CD14-positive monocyte (primary cell): Measurements from ENCODE around the gene SLC24A4. TPM values are rescaled to one million over a fixed set of nuclear protein-coding genes. Genes with fewer than 3 reads are reported as not detected.
A peak's percentile ranks its signal among the peaks of the same experiment; 100 is the strongest.

Experiments used
- DNase-seq, 3 donors: peaks; one replicate each; pipeline ENCODE4 v3.0.0-alpha.2; 2011 to 2022
- H2AFZ ChIP-seq: 2 replicates; pipeline ENCODE4 v1.6.0; 2012; ENCODE audit warnings: mild to moderate bottlenecking, low read depth, low read length, inconsistent platforms; ENCODE audit not compliant: insufficient read depth, poor library complexity, severe bottlenecking
- H3K27ac ChIP-seq, 2 donors: 1 replicate in 1 of 2; 2 replicates in 1 of 2; pipeline ENCODE4 v1.5.1; 2012 to 2013; ENCODE audit warnings: low read length in 2 of 2, control low read depth in 1 of 2, inconsistent platforms in 1 of 2, low read depth in 1 of 2, mild to moderate bottlenecking in 1 of 2
- H3K27me3 ChIP-seq, 2 donors: one replicate each; pipeline versions ENCODE4 v1.6.0 to v1.6.1; 2011 to 2013; ENCODE audit warnings: low read length in 2 of 2; ENCODE audit not compliant: control insufficient read depth in 2 of 2, insufficient read depth in 2 of 2
- H3K36me3 ChIP-seq, 2 donors: replicated peaks in 1 of 2; 1 replicate in 1 of 2; 2 replicates in 1 of 2; pipeline versions ENCODE4 v1.5.1 to v1.6.1; 2012 to 2013; ENCODE audit warnings: low read length in 2 of 2, control low read depth in 1 of 2, inconsistent platforms in 1 of 2, mild to moderate bottlenecking in 1 of 2; ENCODE audit not compliant: insufficient read depth in 2 of 2, control insufficient read depth in 1 of 2
- H3K4me1 ChIP-seq, 2 donors: 1 replicate in 1 of 2; 2 replicates in 1 of 2; pipeline versions ENCODE4 v1.5.1 to v1.6.1; 2012 to 2013; ENCODE audit warnings: low read length in 2 of 2, control low read depth in 1 of 2, inconsistent platforms in 1 of 2, mild to moderate bottlenecking in 1 of 2, moderate library complexity in 1 of 2; ENCODE audit not compliant: insufficient read depth in 2 of 2, control insufficient read depth in 1 of 2
- H3K4me2 ChIP-seq: replicated peaks from 2 replicates; pipeline ENCODE3; 2012; ENCODE audit warnings: low read length, moderate library complexity, mild to moderate bottlenecking; ENCODE audit not compliant: poor library complexity, severe bottlenecking; ENCODE audit errors: extremely low read depth
- H3K4me3 ChIP-seq, 3 experiments: fragments of 200-600 bp in 1 of 3; sonication (generic) in 1 of 3; replicated peaks in 1 of 3; 1 replicate in 2 of 3; 2 replicates in 1 of 3; pipeline ENCODE4 v1.5.1; 2011 to 2013; ENCODE audit warnings: low read length in 3 of 3, mild to moderate bottlenecking in 3 of 3, control low read depth in 2 of 3, low read depth in 2 of 3, inconsistent platforms in 1 of 3, moderate library complexity in 1 of 3
- H3K79me2 ChIP-seq: 2 replicates; pipeline ENCODE4 v1.6.0; 2012; ENCODE audit warnings: mild to moderate bottlenecking, control low read depth, inconsistent platforms, low read length, moderate library complexity; ENCODE audit not compliant: insufficient read depth
- H3K9ac ChIP-seq: 2 replicates; pipeline ENCODE4 v1.6.0; 2017; ENCODE audit warnings: low read length, mild to moderate bottlenecking; ENCODE audit not compliant: insufficient read depth, poor library complexity, severe bottlenecking
- H3K9me3 ChIP-seq, 2 donors: replicated peaks in 1 of 2; 1 replicate in 1 of 2; 2 replicates in 1 of 2; pipeline versions ENCODE4 v1.5.1 to v1.6.1; 2012 to 2013; ENCODE audit warnings: low read length in 2 of 2, control low read depth in 1 of 2; ENCODE audit not compliant: control insufficient read depth in 1 of 2, insufficient read depth in 1 of 2
- H4K20me1 ChIP-seq: 2 replicates; pipeline ENCODE4 v1.6.0; 2012; ENCODE audit warnings: mild to moderate bottlenecking, low read length, control low read depth, moderate library complexity; ENCODE audit not compliant: insufficient read depth
- H3K27ac Mint-ChIP-seq, 7 donors: one replicate each; pipeline ENCODE4 v1.8.0; 2020; ENCODE audit warnings: mild to moderate bottlenecking in 7 of 7, mixed read lengths in 7 of 7, moderate library complexity in 6 of 7, inconsistent platforms in 2 of 7
- H3K27me3 Mint-ChIP-seq, 3 donors: one replicate each; pipeline ENCODE4 v1.8.0; 2021 to 2022; ENCODE audit warnings: low read depth in 3 of 3, mild to moderate bottlenecking in 3 of 3, mixed read lengths in 3 of 3, moderate library complexity in 3 of 3, inconsistent platforms in 1 of 3
- H3K36me3 Mint-ChIP-seq, 2 donors: one replicate each; pipeline ENCODE4 v1.8.0; 2020; ENCODE audit warnings: mixed read lengths in 2 of 2, inconsistent platforms in 1 of 2, mild to moderate bottlenecking in 1 of 2
- H3K4me1 Mint-ChIP-seq: one replicate; pipeline ENCODE4 v1.8.0; 2020; ENCODE audit warnings: mild to moderate bottlenecking, mixed read lengths
- H3K4me3 Mint-ChIP-seq, 2 donors: one replicate each; pipeline ENCODE4 v1.8.0; 2020; ENCODE audit warnings: mild to moderate bottlenecking in 2 of 2, mixed read lengths in 2 of 2, moderate library complexity in 1 of 2
- H3K9me3 Mint-ChIP-seq, 7 donors: one replicate each; pipeline ENCODE4 v1.8.0; 2020 to 2022; ENCODE audit warnings: mixed read lengths in 7 of 7, mild to moderate bottlenecking in 6 of 7, moderate library complexity in 6 of 7, inconsistent platforms in 2 of 7
- WGBS: methylation state at CpG from one replicate; pipeline ENCODE4 v1.1.5; 2013; ENCODE audit warnings: missing lambda C conversion rate; ENCODE audit not compliant: insufficient coverage; 5-methylcytosine and 5-hydroxymethylcytosine counted together
- intact Hi-C, 2 donors: fragments of 100-400 bp; cut with micrococcal nuclease; formaldehyde crosslinking; loops; one replicate each; pipeline versions ENCODE4 v1.15.0 to v1.15.1; 2023
- polyA plus RNA-seq, 3 donors: library from polyadenylated mRNA; depleted of rRNA in 1 of 3; unstranded in 2 of 3; stranded (reverse) in 1 of 3; fragments of 300-500 nt in 2 of 3; fragments of >200 nt in 1 of 3; fragmentation: Illumina TruSeq in 2 of 3; gene quantifications; 1 replicate in 2 of 3; 2 replicates in 1 of 3; pipeline ENCODE4 v1.2.3, GENCODE V29; 2012 to 2021
- TF ChIP-seq, protein P1 (sequence below): fragments of 200-600 bp; IDR thresholded peaks from one replicate; pipeline ENCODE4 v1.8.0; 2022; ENCODE audit warnings: antibody characterized with exemption, mild to moderate bottlenecking

SLC24A4 gene
- polyA plus RNA-seq, 3 donors, result 20.0 to 41.9 (median 26.5) TPM

- Histone ChIP-seq H3K36me3 (peaks cover 0 to 33% of the 10 kb centered on the region in 2 donors), H3K4me1 (peaks cover 21 to 36% of the 10 kb centered on the region in 2 donors), H3K9ac (peak overlapping the region; percentile 50), H3K27ac (peak overlapping the region; percentile 33 to 89), H3K4me3 (no peak overlapping the region), H3K27me3 (no peaks in the 10 kb centered on the region), H3K79me2 (peaks cover 95% of the 10 kb centered on the region), H2AFZ (no peak overlapping the region), H3K4me2 (peak overlapping the region; percentile 6), H4K20me1 (peaks cover 100% of the 10 kb centered on the region), H3K9me3 (peaks cover 0 to 5% of the 10 kb centered on the region in 2 donors)
- TF ChIP-seq, protein P1, sequence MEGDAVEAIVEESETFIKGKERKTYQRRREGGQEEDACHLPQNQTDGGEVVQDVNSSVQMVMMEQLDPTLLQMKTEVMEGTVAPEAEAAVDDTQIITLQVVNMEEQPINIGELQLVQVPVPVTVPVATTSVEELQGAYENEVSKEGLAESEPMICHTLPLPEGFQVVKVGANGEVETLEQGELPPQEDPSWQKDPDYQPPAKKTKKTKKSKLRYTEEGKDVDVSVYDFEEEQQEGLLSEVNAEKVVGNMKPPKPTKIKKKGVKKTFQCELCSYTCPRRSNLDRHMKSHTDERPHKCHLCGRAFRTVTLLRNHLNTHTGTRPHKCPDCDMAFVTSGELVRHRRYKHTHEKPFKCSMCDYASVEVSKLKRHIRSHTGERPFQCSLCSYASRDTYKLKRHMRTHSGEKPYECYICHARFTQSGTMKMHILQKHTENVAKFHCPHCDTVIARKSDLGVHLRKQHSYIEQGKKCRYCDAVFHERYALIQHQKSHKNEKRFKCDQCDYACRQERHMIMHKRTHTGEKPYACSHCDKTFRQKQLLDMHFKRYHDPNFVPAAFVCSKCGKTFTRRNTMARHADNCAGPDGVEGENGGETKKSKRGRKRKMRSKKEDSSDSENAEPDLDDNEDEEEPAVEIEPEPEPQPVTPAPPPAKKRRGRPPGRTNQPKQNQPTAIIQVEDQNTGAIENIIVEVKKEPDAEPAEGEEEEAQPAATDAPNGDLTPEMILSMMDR, result no peak
- Mint-ChIP-seq H3K27me3 (peaks cover 0 to 7% (median 1%) of the 10 kb centered on the region in 3 donors), H3K36me3 (peaks cover 60 to 66% of the 10 kb centered on the region in 2 donors), H3K27ac (peak overlapping the region; percentile 78 to 98 (median 92)), H3K9me3 (peaks cover 3 to 12% (median 6%) of the 10 kb centered on the region in 7 donors), H3K4me3 (peak overlapping the region in 1 of 2 donors; percentile 64), H3K4me1 (peaks cover 48% of the 10 kb centered on the region)
- intact Hi-C loops, result loop anchor here in 1 of 2 donors (2.0 to 5.0 kb wide), 2 partner anchors 14 to 69 kb away; no protein-coding TSS in a partner anchor
- DNase-seq, result peak; percentile 83 to 95 (median 85)
- WGBS, result 43% methylated on average over 8 of the region's 16 CpGs
Observed at GRCh38 chr14:92531106-92531873, 208.3 kb downstream of the SLC24A4 start.

GRCh38 chr14:92532490-92533163 is 209.7 kb downstream of the SLC24A4 start:
- Mint-ChIP-seq H3K9me3 (peaks cover 3 to 12% (median 6%) of the 10 kb centered on the region in 7 donors), H3K4me1 (peaks cover 46% of the 10 kb centered on the region), H3K36me3 (peaks cover 61% of the 10 kb centered on the region in 2 donors), H3K4me3 (no peak overlapping the region), H3K27me3 (peaks cover 0 to 2% (median 1%) of the 10 kb centered on the region in 3 donors), H3K27ac (peak overlapping the region in 6 of 7 donors; percentile 8 to 98 (median 70))
- H3K27ac ChIP-seq, result peak overlapping the region in 1 of 2 donors; percentile 89
- WGBS, result 51% methylated on average over 7 of the region's 10 CpGs
- peaks cover 21 to 36% of the 10 kb centered on the region in 2 donors for H3K4me1 ChIP-seq
- peak in 1 of 3 donors; percentile 52 for DNase-seq
- no peaks in the 10 kb centered on the region for H3K27me3 ChIP-seq
- no peak overlapping the region for H2AFZ ChIP-seq
- H3K79me2 ChIP-seq, result peaks cover 95% of the 10 kb centered on the region
- H3K4me3 ChIP-seq, result no peak overlapping the region
- TF ChIP-seq, protein P1, result no peak
- H3K9ac ChIP-seq, result peak overlapping the region; percentile 15
- peaks cover 0 to 33% of the 10 kb centered on the region in 2 donors for H3K36me3 ChIP-seq
- intact Hi-C loops, result loop anchor here in 1 of 2 donors (5.0 kb wide), 1 partner anchor 70 kb away; no protein-coding TSS in a partner anchor
- peaks cover 100% of the 10 kb centered on the region for H4K20me1 ChIP-seq
- no peak overlapping the region for H3K4me2 ChIP-seq
- H3K9me3 ChIP-seq, result peaks cover 0 to 5% of the 10 kb centered on the region in 2 donors
